ENCODE data around the gene SYCP2L.
A peak's percentile ranks its signal among the peaks of the same experiment; 100 is the strongest.

- TF ChIP-seq POLR2A (IDR thresholded peaks at IDR 0.05) = no peak
- peak in 5 of 6 experiments; percentile 23 to 53 (median 42) for TF ChIP-seq CTCF (IDR thresholded peaks at IDR 0.05)
Measured at GRCh38 chr6:10951675-10952282, 64.9 kb downstream of the SYCP2L start.
